GM23338 (cell line): ENCODE results near the gene CCDC54. TPM values are rescaled to one million over a fixed set of nuclear protein-coding genes. Genes with fewer than 3 reads are reported as not detected.

Experiments
- CREB1 ChIP-seq: fragments of 250-450 bp; sonication (Bioruptor Pico); IDR thresholded peaks from 2 replicates; pipeline ENCODE4 v1.5.0; 2020; ENCODE audit warnings: low read depth, mild to moderate bottlenecking, moderate library complexity
- ETS1 ChIP-seq: IDR thresholded peaks from 2 replicates; pipeline ENCODE4 v1.6.1; 2016; ENCODE audit warnings: antibody characterized with exemption
- EZH2 ChIP-seq: fragments of 200-600 bp; sonication (generic); IDR thresholded peaks from one replicate; pipeline ENCODE4 v1.8.0; 2017; ENCODE audit warnings: antibody characterized with exemption, mild to moderate bottlenecking, low read depth; ENCODE audit not compliant: unreplicated experiment
- EZH2phosphoT487 ChIP-seq: fragments of 200-600 bp; sonication (generic); IDR thresholded peaks from one replicate; pipeline ENCODE4 v1.8.1; 2018; ENCODE audit warnings: antibody characterized with exemption; ENCODE audit not compliant: unreplicated experiment
- JUNB ChIP-seq: IDR thresholded peaks from one replicate; pipeline ENCODE4 v1.6.1; 2016; ENCODE audit warnings: antibody characterized with exemption; ENCODE audit not compliant: unreplicated experiment
- NANOG ChIP-seq: IDR thresholded peaks from 2 replicates; pipeline ENCODE4 v1.6.1; 2016; ENCODE audit warnings: antibody characterized with exemption, borderline replicate concordance
- POLR2AphosphoS5 ChIP-seq: IDR thresholded peaks from 2 replicates; pipeline ENCODE4 v1.6.1; 2016; ENCODE audit warnings: antibody characterized with exemption, low read depth
- STAT1 ChIP-seq: IDR thresholded peaks from one replicate; pipeline ENCODE4 v1.6.1; 2016; ENCODE audit warnings: antibody characterized with exemption; ENCODE audit not compliant: unreplicated experiment
- ZNF114 ChIP-seq: fragments of 250-450 bp; sonication (Bioruptor Pico); IDR thresholded peaks from 2 replicates; pipeline ENCODE4 v1.5.0; 2020; ENCODE audit warnings: mild to moderate bottlenecking, moderate library complexity
- ZNF331 ChIP-seq: fragments of 250-450 bp; sonication (Bioruptor Pico); IDR thresholded peaks from 2 replicates; pipeline ENCODE4 v1.5.0; 2020; ENCODE audit warnings: low read depth, mild to moderate bottlenecking, moderate library complexity
- polyA plus RNA-seq: library from polyadenylated mRNA; unstranded; fragments of >200 nt; fragmentation: Nextera tagmentation; extraction: Ambion mirVana; gene quantifications from 2 replicates; pipeline ENCODE4 v1.2.1, GENCODE V29; 2016
- total RNA-seq: library from RNA; depleted of rRNA; stranded (reverse); fragments of >200 nt; shearing (Covaris generic); gene quantifications from 2 replicates; pipeline ENCODE4 v1.2.3, GENCODE V29; 2014; rRNA removed
- TF ChIP-seq, protein P1 (sequence below), 2 experiments: fragments of 200-600 bp in 1 of 2; sonication (generic) in 1 of 2; conservative IDR thresholded peaks; 2 replicates each; pipeline versions ENCODE4 v1.5.1 to v1.6.1; 2016 to 2017; ENCODE audit warnings: antibody characterized with exemption in 2 of 2, low read depth in 2 of 2, mild to moderate bottlenecking in 2 of 2, moderate library complexity in 1 of 2
- TF ChIP-seq, protein P2 (sequence below): IDR thresholded peaks from one replicate; pipeline ENCODE4 v1.6.1; 2018; ENCODE audit warnings: antibody characterized with exemption; ENCODE audit not compliant: unreplicated experiment

CCDC54 gene
- total and polyA plus RNA-seq, 2 experiments from 2014 or later: not detected

GRCh38 chr3:107426223-107426622, 49.0 kb downstream of the CCDC54 start (continued):
- TF ChIP-seq, protein P1, sequence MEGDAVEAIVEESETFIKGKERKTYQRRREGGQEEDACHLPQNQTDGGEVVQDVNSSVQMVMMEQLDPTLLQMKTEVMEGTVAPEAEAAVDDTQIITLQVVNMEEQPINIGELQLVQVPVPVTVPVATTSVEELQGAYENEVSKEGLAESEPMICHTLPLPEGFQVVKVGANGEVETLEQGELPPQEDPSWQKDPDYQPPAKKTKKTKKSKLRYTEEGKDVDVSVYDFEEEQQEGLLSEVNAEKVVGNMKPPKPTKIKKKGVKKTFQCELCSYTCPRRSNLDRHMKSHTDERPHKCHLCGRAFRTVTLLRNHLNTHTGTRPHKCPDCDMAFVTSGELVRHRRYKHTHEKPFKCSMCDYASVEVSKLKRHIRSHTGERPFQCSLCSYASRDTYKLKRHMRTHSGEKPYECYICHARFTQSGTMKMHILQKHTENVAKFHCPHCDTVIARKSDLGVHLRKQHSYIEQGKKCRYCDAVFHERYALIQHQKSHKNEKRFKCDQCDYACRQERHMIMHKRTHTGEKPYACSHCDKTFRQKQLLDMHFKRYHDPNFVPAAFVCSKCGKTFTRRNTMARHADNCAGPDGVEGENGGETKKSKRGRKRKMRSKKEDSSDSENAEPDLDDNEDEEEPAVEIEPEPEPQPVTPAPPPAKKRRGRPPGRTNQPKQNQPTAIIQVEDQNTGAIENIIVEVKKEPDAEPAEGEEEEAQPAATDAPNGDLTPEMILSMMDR (conservative IDR thresholded peaks at IDR 0.05; ENCODE audit: low read depth in 2 of 2): no peak
- TF ChIP-seq ZNF331: no peak
- no peak for TF ChIP-seq EZH2phosphoT487
- TF ChIP-seq POLR2AphosphoS5: no peak
- TF ChIP-seq ZNF114 (CRISPR knock-in tag): no peak
- no peak for TF ChIP-seq STAT1
- TF ChIP-seq, protein P2, sequence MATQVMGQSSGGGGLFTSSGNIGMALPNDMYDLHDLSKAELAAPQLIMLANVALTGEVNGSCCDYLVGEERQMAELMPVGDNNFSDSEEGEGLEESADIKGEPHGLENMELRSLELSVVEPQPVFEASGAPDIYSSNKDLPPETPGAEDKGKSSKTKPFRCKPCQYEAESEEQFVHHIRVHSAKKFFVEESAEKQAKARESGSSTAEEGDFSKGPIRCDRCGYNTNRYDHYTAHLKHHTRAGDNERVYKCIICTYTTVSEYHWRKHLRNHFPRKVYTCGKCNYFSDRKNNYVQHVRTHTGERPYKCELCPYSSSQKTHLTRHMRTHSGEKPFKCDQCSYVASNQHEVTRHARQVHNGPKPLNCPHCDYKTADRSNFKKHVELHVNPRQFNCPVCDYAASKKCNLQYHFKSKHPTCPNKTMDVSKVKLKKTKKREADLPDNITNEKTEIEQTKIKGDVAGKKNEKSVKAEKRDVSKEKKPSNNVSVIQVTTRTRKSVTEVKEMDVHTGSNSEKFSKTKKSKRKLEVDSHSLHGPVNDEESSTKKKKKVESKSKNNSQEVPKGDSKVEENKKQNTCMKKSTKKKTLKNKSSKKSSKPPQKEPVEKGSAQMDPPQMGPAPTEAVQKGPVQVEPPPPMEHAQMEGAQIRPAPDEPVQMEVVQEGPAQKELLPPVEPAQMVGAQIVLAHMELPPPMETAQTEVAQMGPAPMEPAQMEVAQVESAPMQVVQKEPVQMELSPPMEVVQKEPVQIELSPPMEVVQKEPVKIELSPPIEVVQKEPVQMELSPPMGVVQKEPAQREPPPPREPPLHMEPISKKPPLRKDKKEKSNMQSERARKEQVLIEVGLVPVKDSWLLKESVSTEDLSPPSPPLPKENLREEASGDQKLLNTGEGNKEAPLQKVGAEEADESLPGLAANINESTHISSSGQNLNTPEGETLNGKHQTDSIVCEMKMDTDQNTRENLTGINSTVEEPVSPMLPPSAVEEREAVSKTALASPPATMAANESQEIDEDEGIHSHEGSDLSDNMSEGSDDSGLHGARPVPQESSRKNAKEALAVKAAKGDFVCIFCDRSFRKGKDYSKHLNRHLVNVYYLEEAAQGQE: no peak
- no peak for TF ChIP-seq JUNB
- no peak for TF ChIP-seq NANOG
- no peak for TF ChIP-seq ETS1
- no peak for TF ChIP-seq CREB1 (CRISPR knock-in tag)
- TF ChIP-seq EZH2: no peak

Other genes with a start within 250 kb of the CCDC54 start
- gene BBX, start 145.5 kb downstream of the CCDC54 start, total RNA-seq: 35.2 and 82.2 TPM in 2 replicates
- 33.2 and 44.1 TPM in 2 replicates for gene BBX, start 145.5 kb downstream of the CCDC54 start, polyA plus RNA-seq